IPS-11a (cell line): ENCODE data around the gene NUAK2.
"Not testable (repeated sequence)": the region's sequence is repeated elsewhere in the genome, so short reads cannot be mapped to it uniquely, and the experiment has no call there.

ENCODE experiments used
- H3K4me3 ChIP-seq: one replicate; pipeline ENCODE4 v1.5.1; 2013; ENCODE audit warnings: low read depth, low read length, control low read depth

NUAK2 gene

DNA sequence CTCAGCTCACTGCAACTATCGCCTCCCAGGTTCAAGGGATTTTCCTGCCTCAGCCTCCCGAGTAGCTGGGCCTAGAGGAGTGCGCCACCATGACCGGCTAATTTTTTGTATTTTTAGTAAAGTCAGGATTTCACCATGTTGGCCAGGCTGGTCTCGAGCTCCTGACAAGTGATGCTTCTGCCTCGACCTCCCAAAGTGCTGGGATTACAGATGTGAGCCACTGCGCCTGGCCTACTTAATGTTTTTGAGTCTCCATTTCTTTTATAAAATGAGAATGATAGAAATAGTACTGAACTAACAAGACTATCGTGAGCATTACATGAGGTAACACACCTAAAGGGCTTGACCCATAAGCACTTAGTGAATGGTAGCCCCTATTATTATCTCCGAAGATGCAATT, 21.4 kb downstream of the NUAK2 start:
- no peak overlapping the region for H3K4me3 ChIP-seq

DNA sequence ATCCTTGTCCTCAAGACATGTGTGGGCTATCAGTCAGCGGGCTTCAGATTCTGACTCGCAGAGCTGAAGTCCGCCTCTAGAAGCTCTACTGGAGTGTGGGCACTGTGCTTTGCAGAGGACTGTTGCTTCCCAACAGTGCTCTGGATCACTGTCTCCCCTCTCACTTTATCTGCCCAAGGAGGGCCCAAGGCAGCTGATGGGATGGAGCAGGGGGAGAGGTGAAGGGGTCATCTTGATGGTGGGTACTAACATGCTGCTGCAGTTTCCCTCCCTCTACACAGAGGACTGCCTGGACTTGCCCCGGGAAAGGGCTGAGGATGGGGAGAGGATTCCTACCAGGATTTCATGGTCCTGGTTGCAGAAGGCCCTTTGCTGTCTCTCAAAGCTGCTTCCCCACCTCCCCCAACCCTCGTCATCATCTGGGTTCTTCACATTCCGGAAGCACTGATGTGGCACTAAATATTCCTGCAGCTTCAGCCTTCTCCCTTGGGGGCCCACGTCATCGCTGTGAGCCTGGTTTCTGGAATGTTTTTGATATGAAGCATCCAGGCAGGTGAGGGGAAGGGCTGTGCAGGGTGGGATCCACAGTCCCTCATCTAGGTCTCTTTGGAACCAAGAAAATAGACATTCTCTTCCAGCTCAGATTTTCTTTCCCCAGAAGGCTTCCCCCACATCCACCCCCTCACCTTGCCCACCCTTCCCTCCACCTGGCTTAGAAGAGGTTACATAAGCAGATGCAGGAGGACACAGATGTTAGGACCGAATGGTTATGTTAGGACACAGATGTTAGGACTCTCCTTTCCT, 23.2 kb downstream of the NUAK2 start:
- H3K4me3 ChIP-seq: no peak overlapping the region

DNA sequence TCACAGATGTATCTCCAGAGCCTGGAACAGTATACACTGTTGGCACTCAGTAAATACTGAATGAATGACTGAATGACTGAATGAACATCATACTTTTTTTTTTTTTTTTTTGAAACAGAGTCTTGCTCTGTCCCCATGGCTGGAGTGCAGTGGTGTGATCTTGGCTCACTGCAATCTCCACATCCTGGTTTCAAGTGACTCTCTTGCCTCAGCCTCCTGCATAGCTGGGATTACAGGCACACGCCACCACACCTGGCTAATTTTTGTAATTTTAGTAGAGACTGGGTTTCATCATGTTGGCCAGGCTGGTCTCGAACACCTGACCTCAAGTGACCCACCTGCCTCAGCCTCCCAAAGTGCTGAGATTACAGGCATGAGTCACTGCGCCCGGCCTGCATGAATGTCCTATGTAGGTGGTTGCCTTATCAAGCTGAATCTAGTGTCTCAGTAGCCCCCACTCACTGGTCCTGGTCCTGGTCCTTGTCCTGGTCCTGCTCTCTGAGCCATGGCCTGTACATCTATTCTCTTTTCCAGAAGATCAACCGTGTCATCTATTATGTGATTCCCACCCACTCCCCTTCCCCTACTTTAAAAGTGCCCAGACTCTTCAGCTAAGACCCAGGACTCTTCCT, 23.9 kb downstream of the NUAK2 start:
- H3K4me3 ChIP-seq: not testable (repeated sequence)

DNA sequence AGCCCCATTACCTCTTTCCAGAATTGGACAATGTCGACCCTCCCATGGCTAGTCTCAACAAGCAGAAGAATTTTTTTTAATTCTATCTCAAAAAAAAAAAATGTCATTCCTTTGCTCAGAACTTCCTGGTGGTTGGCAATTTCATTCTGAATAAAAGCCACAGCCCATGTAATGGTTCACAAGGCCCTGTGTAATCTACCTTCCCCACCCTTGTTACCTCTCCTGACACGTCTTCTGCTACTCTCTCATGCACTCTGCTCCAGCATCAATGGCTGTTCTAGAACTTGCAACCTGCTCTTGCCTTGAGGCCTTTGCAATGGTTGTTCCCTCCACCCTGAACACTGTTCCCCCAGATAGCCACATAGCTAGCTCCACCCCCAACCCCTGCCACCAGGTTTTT, 25.4 kb downstream of the NUAK2 start:
- no peak overlapping the region for H3K4me3 ChIP-seq

DNA sequence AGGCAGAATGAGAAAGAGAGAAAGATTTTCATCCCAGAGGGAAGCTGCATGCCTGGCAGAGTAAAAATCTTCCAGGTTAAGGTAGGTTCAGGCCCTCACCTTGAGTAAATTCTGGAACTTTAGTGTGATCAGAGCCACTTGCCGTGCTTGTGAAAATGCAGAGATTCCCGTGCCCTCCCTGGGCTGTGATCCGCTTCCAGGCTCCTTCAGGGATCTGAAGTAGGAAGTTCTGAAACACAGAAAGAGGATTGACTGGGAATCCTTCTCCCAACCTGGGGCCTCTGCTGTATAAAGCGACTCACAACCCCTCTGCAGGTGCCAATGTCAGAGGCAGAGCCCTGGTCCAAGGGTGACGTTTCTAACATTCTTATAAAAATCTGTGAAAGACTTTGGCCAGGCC, 26.6 kb downstream of the NUAK2 start:
- no peak overlapping the region for H3K4me3 ChIP-seq

DNA sequence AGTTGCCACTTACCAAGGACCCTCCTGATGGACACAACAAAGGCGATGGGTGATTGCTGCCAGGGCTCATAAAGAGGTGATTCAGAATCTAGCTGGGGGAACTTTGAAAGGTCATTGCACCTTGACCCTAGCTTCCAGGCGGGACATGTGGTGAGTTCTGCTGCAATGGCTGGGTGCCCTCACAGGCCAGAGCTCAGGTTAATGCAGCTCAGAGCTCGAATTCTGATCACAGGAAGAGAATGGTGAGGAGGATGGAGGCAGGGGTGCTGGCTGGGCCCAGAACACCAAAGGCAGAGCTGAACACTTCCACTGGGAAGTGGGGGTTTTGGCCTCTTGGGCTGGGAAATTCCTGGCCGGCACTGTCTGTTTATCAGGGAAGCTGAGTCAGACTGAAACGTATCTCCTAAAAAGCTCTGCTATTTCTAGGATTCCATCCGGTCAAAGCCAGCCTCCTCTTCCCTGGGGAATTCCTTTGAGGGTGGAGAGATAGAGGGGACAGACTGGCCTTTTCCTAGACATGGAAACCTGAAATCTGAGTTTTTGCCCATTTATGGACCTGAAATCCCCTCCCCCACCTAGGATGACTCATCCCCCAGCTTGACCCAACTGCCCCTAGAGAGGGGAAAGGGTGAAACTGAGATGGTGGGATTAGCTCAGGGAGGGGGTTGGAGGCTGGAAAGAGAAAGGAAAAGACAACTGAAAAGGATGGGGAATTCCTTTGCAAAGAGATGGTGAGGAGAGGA, 27.2 kb downstream of the NUAK2 start:
- H3K4me3 ChIP-seq: no peak overlapping the region

DNA sequence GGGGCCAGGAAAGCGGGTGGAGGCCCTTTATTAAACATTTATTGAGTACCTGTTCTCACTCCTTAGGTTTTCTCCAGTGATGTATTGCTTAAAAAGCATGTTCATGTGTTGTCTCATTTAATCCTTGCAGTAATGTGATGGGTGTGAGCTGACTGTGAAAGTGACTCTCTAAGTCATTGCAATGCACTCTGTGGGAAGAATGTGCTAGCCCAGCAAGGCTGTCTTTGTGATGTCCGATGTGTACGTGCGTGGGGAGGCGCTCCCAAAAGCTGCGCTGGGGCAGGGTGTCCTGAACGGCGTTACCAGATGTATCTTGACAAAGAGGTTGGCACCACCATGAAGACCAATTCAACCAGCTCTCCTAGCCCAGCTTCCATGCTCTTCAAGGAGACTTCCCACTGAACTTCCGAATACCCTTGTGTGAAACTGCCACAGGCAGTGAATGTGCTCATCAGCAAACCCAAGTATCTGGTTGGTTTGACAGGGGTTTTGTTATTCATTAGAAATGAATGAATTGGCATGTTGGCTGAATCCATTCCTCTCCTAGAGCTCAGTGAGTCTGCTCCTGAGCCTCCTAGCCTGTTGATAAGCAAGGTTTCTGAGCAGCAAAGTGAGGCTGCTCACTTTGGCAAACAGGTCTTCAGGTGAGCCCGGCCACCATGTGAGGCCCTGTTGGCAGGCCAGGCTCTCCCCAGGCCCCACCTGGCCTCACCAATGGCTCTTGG, 28.0 kb downstream of the NUAK2 start:
- no peak overlapping the region for H3K4me3 ChIP-seq

DNA sequence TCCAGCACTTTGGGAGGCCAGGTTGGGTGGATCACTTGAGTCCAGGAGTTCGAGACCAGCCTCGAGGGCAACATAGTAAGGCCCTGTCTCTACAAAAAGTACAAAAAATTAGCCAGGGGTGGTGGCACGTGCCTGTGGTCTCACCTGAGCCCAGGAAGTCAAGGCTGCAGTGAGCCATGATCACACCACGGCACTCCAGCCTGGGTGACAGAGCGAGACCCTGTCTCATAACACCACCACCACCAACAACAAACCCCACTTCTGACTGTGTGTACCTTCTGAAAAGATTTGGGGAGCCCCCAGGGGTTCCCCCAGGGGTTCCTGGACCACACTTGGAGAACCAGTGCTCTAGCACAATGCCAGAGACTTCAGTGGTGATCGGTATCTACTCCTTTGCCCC, 29.9 kb downstream of the NUAK2 start:
- H3K4me3 ChIP-seq: no peak overlapping the region

DNA sequence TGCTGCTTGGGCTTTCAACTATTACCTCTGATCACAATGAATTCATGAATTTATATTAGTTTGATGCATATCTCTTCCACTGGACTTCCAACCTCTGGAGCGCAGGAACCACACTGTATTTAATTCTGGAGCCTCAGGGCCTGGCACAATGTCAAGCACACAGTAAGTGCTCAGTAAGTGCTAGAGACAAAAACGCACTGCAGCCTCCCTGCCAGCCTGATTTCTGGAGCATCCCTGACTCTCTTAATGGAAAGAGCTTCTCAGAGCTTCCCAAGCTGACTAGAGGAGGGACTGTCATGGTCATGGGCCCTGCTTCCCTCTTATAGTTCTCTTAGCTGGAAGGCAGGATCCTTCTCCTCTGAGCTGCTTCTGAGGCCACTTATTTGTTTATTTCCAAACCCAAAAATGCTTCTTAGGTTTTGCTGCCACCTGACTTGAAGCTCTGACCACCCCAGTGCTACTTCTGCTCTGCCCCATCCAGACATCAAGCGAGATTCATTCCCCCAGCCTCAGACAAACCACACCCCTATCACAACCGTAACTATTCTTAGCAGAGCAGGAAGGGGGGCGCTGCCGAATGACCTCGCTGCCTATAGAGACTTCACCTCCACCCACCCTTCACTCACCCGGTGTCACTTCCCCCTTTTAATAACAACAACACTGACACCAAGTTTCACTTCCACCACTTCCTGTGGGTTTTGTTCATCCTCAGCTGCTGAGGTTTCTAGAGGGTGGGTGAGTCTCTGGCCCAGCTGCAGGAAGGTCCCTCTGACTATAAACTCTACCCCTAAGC, 33.6 kb downstream of the NUAK2 start:
- no peak overlapping the region for H3K4me3 ChIP-seq

DNA sequence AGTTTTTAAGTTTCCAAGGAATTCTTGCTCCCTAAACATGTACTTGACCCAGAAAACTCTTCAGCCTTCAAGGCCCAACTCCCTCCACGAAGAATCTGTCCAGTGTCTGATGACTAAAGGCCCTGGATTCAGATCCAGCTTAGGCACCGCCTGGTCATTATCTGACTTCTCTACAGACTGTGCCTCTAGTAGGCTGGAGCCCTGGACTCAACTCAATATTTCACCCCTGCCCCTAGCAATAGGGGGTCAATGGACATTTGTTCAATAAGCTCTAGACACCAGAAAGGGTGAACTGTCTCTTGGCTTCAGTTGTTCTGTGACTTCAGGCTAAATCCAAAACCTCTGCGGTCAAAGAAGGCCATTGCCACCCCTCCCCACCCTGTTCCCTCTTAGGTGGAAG, 34.5 kb downstream of the NUAK2 start:
- no peak overlapping the region for H3K4me3 ChIP-seq

DNA sequence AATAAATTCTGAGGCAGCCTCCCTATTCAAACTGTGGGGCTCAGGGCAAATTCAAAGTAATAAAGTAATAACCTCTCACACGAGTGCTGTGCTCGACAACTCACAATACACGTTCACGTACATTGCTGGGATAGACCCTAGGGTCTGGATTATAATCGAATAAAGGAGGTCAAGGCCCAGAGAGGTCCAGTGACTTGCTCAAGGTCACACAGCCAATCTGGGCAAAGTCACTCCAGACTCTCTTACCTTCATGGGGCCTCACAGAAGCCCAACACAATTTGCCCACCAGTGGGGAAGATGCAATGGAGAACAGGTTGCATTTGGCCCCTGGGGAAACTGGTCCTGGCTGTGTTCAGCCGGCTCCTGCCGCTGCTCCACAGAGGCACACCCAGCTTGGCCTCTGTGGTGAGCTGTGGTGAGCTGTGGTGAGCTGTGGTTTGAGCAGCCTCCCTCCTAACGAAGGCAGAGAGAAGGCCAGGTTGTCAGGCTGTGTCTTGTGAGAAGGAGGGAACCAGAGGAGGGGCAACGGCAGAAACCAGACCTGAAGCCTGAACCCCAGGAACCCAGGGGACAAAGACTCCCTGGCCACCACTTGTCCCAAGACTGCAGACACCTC, 35.1 kb downstream of the NUAK2 start:
- no peak overlapping the region for H3K4me3 ChIP-seq

DNA sequence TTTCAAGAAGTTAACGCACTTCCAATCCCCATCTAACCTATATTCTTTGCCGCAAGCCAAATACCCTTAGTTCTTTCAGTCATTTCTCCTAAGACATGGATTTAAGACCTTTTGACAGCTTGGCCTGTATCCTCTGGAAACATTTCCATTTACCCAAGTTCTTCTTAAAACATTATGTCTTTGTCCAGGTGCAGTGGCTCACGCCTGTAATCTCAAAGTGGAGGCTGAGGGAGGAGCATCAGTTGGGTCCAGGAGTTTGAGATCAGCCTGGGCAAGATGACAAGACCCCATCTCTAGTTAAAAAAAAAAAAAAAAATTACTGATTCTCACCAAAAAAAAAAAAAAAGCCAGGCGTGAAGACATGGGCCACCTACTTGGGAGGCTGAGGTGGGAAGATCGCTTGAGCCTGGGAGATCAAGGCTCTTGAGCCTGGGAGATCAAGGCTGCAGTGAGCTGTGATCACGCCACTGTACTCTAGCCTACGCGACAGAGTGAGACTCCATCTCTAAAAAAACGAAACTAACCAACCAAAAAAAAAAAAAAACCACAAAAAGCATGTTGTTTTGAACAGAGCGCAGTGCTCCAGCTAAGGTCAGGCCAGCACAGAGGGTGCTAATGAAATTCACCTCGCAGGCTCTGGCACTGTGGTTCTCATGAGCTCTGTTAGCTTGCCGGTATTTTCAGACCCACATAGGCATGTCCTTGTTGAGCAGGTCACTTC, 36.0 kb downstream of the NUAK2 start:
- H3K4me3 ChIP-seq: no peak overlapping the region

DNA sequence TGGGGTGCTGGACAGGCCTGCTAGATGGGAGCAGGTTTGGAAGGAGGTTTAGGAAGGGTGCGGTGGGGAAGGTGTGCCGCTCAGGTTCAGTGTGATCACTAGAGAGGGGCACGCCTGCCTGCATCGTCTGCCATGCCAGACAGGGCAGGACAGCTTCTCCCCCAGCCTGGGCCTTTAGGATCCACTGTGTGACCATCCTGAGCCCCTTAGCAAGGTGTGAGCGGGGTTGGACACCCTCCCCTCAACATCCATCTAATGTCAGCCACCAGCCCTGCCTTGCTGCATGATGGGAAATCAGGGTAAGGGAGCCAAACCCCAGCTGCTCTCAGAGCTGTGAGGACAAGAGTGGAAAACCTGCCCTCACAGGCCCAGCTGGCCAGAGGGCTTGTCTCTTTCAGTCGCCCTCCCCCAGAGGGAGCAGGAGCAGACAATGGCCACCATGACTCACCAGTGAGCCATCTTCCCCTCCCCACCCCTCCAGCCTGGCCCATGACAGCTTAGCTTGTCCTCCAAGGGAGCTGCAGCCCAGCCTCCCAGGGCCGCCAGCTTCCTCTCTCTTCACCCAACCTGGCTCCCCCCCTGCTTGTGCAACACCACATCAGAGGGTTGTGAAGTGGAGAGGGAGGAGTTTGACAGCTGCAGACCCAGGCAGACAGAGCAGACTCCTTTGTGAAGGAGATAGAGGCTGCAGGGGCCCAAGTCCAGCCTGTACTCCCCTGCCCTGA, 37.0 kb downstream of the NUAK2 start:
- H3K4me3 ChIP-seq: no peak overlapping the region

DNA sequence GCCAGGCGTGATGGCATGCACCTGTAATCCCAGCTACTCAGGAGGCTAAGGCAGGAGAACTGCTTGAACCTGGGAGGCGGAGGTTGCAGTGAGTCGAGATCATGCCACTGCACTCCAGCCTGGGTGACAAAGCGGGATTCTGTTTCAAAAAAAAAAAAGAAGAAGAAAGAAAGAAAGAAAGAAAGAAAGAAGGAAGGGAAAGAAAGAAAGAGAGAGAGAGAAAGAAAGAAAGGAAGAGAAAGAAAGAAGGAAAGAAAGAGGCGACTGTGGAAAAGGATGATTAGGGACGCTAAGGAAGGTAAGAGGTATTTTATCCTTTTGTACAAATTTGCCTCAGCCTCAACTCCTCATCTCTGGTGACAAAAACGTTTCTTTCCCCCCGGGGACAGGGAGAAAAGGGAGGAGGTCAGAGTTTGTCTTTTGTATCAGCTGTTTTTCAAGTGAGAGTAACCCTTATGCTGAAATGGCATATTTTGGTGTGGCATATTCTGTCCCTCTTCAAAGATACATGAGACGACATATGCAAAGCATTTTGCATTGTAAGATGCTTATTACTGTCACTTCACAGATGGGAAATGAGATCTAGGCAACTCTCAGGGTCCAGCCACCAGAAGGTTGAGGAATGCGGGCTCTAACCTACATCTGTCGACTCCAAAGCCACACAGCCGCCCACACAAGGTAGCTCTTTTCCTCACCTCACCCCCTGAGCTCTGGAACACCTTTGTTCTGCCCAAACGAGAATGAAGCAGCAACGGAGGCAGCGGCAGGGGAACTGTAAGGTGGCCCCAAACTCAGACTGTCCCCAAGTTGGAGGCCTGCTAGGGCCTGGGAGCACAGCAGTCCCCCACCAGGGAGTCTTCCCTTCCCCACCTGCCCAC, 38.0 kb downstream of the NUAK2 start:
- no peak overlapping the region for H3K4me3 ChIP-seq

DNA sequence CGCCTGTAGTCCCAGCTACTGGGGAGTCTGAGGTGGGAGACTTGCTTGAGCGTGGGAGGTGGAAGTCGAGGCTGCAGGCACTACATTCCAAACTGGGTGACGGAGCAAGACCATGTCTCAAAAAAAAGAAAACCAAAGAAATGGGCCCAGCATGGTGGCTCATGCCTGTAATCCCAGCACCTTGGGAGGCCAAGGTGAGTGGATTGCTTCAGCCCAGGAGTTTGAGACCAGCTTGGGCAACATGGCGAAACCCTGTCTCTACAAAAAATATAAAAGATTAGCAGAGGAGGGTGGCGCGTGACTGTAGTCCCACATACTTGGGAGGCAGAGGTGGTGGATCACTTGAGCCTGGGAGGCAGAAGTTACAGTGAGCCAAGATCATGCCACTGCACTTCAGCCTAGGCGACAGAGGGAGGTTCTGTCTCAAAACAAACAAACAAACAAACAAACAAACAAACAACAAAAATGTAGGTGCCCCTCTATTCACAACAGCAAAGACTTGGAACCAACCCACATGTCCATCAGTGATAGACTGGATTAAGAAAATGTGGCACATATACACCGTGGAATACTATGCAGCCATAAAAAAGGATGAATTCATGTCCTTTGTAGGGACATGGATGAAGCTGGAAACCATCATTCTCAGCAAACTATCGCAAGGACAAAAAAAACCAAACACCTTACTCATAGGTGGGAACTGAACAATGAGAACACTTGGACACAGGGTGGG, 40.7 kb downstream of the NUAK2 start:
- H3K4me3 ChIP-seq: not testable (repeated sequence)

DNA sequence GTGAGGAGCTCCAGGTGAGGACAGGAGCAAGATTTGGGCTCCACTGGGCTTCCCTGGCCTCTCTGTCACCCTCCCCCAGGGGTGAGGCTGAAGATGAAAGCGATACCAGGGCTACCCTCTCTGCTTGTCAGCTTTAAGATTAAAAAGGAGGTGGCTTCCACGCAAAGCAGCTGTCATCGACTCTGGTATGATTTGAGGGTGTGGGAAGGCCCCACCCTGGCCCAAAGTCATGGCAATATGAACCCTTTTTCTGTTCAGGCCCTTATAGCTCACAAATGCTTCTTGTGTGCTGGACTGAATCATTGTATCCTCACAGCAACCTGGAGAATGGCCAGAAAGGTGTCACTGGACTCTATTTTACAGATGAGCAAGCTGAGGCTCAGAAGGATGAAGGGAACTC, 41.6 kb downstream of the NUAK2 start:
- H3K4me3 ChIP-seq: no peak overlapping the region

DNA sequence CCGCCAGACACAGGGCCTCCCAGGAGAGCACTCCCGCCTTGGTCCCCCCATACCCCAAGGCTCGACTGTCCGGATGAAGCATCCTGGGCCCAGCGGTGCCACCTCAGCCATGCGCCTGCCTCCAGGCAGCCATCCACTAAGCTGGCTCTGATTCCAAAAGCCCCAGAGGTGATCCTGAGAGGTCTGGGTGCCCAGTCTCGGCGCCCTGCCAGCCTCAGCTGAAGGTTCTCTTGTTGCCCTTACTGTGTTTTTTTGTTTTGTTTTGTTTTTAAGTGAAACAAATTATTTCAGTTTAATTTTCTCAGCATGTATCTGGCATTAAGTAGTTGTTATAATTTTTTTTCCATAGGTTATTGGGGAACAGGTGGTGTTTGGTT, 44.9 kb downstream of the NUAK2 start:
- H3K4me3 ChIP-seq: no peak overlapping the region
